Measurements from ENCODE around the gene TRIM49D1.
"Not testable (repeated sequence)": the region's sequence is repeated elsewhere in the genome, so short reads cannot be mapped to it uniquely, and the experiment has no call there.

Gene TRIM49D1

DNA sequence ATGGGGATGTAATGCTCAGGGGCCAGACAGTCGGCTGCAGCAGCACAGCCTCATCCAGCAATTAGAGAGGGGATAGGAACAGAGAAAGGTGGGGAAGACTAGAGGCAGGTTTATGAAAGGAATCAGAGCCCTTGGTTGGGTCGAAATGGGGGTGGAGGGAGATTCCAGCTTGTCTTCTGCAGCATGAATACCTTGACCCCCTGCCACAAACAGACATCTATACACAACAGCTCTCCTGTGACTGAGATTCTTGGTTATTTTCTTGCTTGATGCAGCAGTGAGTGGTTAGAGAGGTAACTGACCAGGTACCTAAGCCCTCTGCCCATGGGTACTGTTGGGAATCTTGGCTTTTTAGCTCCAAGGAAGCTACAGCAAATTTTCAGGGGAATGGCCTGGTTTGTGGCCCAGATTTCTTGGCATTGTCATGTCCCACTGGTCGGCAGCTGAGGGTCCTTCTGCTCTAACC is at the start of gene TRIM49D1:
Gene TRIM49D1, minus strand, starts transcription at position 51 of the 466 bp plus-strand sequence. CDS start 4,535 bp downstream, outside the sequence.
- no peak for DNase-seq (ENCODE audit: low read depth)
- H3K27me3 ChIP-seq (replicated peaks; ENCODE audit: control insufficient read depth, insufficient read depth, low read length) = no peaks in the 10 kb centered on the region
- H3K4me3 ChIP-seq (ENCODE audit: low read length) = no peak within 1 kb of the TSS
- H3K9me3 ChIP-seq (ENCODE audit: control insufficient read depth, low read length) = no peaks in the 10 kb centered on the region
- H3K9ac ChIP-seq (ENCODE audit: low read length) = no peak within 1 kb of the TSS
- H3K4me1 ChIP-seq (ENCODE audit: control insufficient read depth, insufficient read depth, low read length) = no peaks in the 10 kb centered on the region
- H3K36me3 ChIP-seq (ENCODE audit: control insufficient read depth, insufficient read depth, low read length, severe bottlenecking) = no peaks in the 10 kb centered on the region

DNA sequence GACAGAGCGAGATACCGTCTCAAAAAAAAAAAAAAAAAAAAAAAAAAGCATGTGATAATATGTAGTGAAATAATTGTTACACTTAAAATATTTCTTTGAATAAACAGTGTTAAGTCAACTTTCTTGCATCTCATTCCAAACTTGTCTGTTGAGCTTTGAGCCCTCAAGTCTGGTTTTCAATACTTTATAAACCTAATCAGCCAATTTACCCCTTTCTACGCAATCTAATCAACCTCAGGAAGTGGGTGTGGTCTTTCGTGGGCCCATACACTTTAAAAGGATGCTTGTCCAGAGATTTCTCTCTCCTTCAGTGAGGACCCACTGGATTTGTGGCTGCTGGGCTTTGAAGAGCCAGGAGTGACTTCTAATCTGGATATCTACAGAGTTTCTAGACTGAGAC is 43.7 kb upstream of the TRIM49D1 start, which contains the start of gene TRIM64:
Gene TRIM64, plus strand, starts transcription at position 301 of the 400 bp plus-strand sequence. CDS start 2,467 bp downstream, outside the sequence.
- not testable (repeated sequence) for H3K36me3 ChIP-seq (ENCODE audit: control insufficient read depth, insufficient read depth, low read length, severe bottlenecking); H3K9me3 ChIP-seq (ENCODE audit: control insufficient read depth, low read length); H3K9ac ChIP-seq (ENCODE audit: low read length); DNase-seq (ENCODE audit: low read depth); H3K4me3 ChIP-seq (ENCODE audit: low read length); H3K4me1 ChIP-seq (ENCODE audit: control insufficient read depth, insufficient read depth, low read length); H3K27me3 ChIP-seq (replicated peaks; ENCODE audit: control insufficient read depth, insufficient read depth, low read length)

DNA sequence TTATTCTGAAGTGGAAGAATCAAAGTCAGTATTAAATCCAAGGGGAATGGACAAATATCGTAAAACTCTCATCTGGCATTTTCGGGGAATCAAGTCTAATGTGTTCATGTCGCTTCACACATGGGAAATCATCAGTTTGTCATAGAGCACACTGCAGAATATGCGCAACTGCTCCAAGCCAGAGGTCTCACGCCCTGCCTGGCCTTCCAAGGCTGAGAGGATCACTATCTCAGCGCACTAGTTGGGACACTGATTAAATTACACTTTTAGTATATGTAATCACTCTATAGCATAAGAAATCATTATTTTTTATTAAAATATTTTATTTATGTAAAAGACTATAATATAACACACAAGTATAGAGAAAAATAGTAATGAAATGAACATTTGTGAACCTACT is 38.8 kb upstream of the TRIM49D1 start:
- H3K4me1 ChIP-seq (ENCODE audit: control insufficient read depth, insufficient read depth, low read length); H3K36me3 ChIP-seq (ENCODE audit: control insufficient read depth, insufficient read depth, low read length, severe bottlenecking); H3K27me3 ChIP-seq (replicated peaks; ENCODE audit: control insufficient read depth, insufficient read depth, low read length); H3K9ac ChIP-seq (ENCODE audit: low read length); H3K4me3 ChIP-seq (ENCODE audit: low read length); H3K9me3 ChIP-seq (ENCODE audit: control insufficient read depth, low read length); DNase-seq (ENCODE audit: low read depth): not testable (repeated sequence)

DNA sequence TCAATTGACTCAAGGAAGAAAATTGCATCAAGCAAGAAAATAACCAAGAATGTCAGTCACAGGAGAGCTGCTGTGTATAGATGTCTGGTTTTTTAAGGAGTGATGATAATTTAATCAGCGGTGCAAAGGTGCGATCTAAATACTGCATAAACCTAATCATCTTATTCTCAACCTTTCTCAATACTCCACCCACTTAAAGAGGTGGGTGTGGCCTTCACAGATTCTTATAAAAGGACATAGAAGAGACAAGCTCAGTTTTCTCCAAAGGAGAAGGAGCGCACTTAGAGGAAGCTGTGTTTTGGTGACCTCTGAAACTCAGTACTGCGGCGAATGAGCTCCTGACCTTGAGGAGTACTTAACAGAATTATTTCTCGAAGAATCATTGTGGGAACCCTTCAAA is 1.7 kb upstream of the TRIM49D1 start, which contains the start of gene TRIM49D2:
Gene TRIM49D2, plus strand, starts transcription at position 301 of the 400 bp plus-strand sequence. CDS start 2,698 bp downstream, outside the sequence.
- H3K36me3 ChIP-seq (ENCODE audit: control insufficient read depth, insufficient read depth, low read length, severe bottlenecking); H3K27me3 ChIP-seq (replicated peaks; ENCODE audit: control insufficient read depth, insufficient read depth, low read length); DNase-seq (ENCODE audit: low read depth); H3K9me3 ChIP-seq (ENCODE audit: control insufficient read depth, low read length); H3K4me3 ChIP-seq (ENCODE audit: low read length); H3K4me1 ChIP-seq (ENCODE audit: control insufficient read depth, insufficient read depth, low read length); H3K9ac ChIP-seq (ENCODE audit: low read length): not testable (repeated sequence)

DNA sequence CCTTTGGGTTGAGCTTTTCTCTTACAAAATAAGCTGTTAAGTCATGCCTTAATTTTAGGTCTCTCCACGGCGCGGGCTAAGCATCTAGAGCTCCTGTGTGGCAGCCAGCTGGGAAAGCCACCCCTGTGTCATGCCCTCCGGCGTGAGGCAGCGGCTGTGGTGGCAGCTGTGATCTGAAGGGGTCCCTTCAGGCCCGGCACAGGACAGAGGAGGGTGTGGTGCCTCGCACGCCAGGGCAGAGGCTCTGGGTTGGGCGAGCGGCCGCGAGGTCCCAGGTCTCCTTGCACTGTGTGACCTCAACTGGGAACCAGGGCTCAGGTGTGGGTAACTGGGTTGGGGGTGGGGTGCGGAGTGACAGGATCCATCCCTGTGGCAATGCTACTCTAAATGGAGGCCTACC is 21.2 kb downstream of the TRIM49D1 start:
- not testable (repeated sequence) for DNase-seq (ENCODE audit: low read depth); H3K4me1 ChIP-seq (ENCODE audit: control insufficient read depth, insufficient read depth, low read length); H3K36me3 ChIP-seq (ENCODE audit: control insufficient read depth, insufficient read depth, low read length, severe bottlenecking); H3K27me3 ChIP-seq (replicated peaks; ENCODE audit: control insufficient read depth, insufficient read depth, low read length); H3K4me3 ChIP-seq (ENCODE audit: low read length); H3K9ac ChIP-seq (ENCODE audit: low read length); H3K9me3 ChIP-seq (ENCODE audit: control insufficient read depth, low read length)

GRCh38 chr11:89893245-89893644 is 28.8 kb downstream of the TRIM49D1 start:
- not testable (repeated sequence) for H3K9ac ChIP-seq (ENCODE audit: low read length); DNase-seq (ENCODE audit: low read depth); H3K9me3 ChIP-seq (ENCODE audit: control insufficient read depth, low read length); H3K4me1 ChIP-seq (ENCODE audit: control insufficient read depth, insufficient read depth, low read length); H3K36me3 ChIP-seq (ENCODE audit: control insufficient read depth, insufficient read depth, low read length, severe bottlenecking); H3K4me3 ChIP-seq (ENCODE audit: low read length); H3K27me3 ChIP-seq (replicated peaks; ENCODE audit: control insufficient read depth, insufficient read depth, low read length)

DNA sequence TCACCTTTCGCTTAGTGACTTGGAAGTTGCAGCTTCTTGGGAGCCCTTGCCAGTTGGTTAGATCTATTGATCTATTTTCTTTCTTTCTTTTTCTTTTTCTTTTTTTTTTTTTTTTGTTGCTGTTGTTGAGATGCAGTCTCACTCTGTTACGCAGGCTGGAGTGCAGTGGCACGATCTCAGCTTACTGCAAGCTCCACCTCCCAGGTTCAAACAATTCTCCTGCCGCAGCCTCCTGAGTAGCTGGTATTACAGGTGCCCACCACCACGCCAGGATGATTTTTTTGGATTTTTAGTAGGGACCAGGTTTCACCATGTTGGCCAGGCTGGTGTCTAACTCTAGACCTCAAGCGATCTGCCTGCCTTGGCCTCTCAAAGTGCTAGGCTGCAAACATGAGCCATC is 44.5 kb downstream of the TRIM49D1 start:
- DNase-seq (ENCODE audit: low read depth); H3K36me3 ChIP-seq (ENCODE audit: control insufficient read depth, insufficient read depth, low read length, severe bottlenecking); H3K4me1 ChIP-seq (ENCODE audit: control insufficient read depth, insufficient read depth, low read length); H3K4me3 ChIP-seq (ENCODE audit: low read length); H3K27me3 ChIP-seq (replicated peaks; ENCODE audit: control insufficient read depth, insufficient read depth, low read length); H3K9ac ChIP-seq (ENCODE audit: low read length); H3K9me3 ChIP-seq (ENCODE audit: control insufficient read depth, low read length): not testable (repeated sequence)

GRCh38 chr11:89872588-89872987 is 49.5 kb downstream of the TRIM49D1 start:
- DNase-seq (ENCODE audit: low read depth); H3K9me3 ChIP-seq (ENCODE audit: control insufficient read depth, low read length); H3K27me3 ChIP-seq (replicated peaks; ENCODE audit: control insufficient read depth, insufficient read depth, low read length); H3K36me3 ChIP-seq (ENCODE audit: control insufficient read depth, insufficient read depth, low read length, severe bottlenecking); H3K4me1 ChIP-seq (ENCODE audit: control insufficient read depth, insufficient read depth, low read length); H3K4me3 ChIP-seq (ENCODE audit: low read length); H3K9ac ChIP-seq (ENCODE audit: low read length): not testable (repeated sequence)

DNA sequence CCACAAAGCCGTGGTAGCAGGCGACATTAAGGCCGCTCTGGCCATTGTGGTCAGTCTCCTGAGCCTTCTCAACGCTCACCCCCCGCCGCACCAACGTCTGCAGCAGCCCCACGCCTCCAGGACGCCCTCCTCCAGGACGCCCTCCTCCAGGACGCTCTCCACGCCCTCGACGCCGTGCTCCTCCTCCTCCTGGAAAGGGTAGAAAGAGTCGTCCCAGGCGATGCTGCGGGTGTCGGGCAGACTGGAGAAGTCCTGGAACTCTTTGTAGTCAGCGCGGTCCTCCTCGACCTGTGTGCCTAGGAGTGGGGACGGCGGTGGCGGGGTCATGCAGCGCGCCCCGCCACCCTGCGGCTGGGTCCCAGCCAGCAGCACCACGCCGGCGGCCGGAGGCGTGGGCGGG is 56.8 kb downstream of the TRIM49D1 start:
- H3K9me3 ChIP-seq (ENCODE audit: control insufficient read depth, low read length); H3K36me3 ChIP-seq (ENCODE audit: control insufficient read depth, insufficient read depth, low read length, severe bottlenecking); DNase-seq (ENCODE audit: low read depth); H3K4me3 ChIP-seq (ENCODE audit: low read length); H3K9ac ChIP-seq (ENCODE audit: low read length); H3K27me3 ChIP-seq (replicated peaks; ENCODE audit: control insufficient read depth, insufficient read depth, low read length); H3K4me1 ChIP-seq (ENCODE audit: control insufficient read depth, insufficient read depth, low read length): not testable (repeated sequence)

DNA sequence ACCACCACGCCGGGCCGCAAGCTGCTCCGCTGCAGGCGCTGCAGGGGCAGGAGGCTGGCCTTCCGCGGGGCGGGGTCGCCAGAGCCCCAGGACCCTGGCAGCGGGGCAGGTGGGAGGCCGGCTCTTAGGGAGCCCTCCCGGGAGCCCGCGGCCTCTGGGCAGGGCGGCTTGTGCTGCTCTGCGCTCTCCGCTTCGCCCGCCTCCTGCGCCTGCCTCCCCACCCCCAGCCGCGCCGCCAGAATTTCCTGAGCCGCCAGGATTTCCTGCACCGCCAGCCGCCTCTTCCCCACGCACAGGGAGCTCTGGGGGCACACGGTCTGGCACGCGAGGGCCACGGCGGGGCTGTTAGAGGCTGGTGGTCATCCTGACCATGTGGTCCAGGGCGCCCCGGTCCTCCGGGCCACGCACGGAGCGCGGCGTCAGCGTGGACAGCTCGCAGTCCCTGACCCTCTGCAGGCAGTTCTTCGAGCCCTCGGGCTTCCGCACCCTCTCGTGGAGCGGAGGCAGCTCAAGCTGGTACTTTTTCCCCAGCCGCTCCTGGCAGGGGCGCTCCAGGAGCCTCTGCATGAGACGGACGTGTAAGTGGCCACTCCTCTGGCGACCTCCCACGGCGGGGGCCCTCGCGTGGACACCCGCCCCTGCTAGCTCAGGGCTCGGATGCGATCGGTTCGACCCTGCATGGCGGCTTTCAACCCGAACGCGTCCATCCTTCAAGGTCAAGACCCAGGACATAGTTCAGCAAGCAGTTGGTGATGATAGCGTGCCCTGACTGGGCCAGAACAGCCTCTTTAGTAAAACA is 57.9 kb downstream of the TRIM49D1 start:
- H3K4me3 ChIP-seq (ENCODE audit: low read length) = peak overlapping the region; percentile 41
- not testable (repeated sequence) for H3K9ac ChIP-seq (ENCODE audit: low read length); H3K9me3 ChIP-seq (ENCODE audit: control insufficient read depth, low read length); H3K36me3 ChIP-seq (ENCODE audit: control insufficient read depth, insufficient read depth, low read length, severe bottlenecking); H3K27me3 ChIP-seq (replicated peaks; ENCODE audit: control insufficient read depth, insufficient read depth, low read length); DNase-seq (ENCODE audit: low read depth); H3K4me1 ChIP-seq (ENCODE audit: control insufficient read depth, insufficient read depth, low read length)
